Activated CD4-positive, alpha-beta T cell treated with anti-CD3 and anti-CD28 coated beads, Interleukin-10, Interleukin-2, amounts not matched to agents 100 ng/mL and 50 ng/mL, durations not matched to agents 16 hours and 8 hours (primary cell): ENCODE results near the gene ESYT2.
"Not testable (repeated sequence)": the region's sequence is repeated elsewhere in the genome, so short reads cannot be mapped to it uniquely, and the experiment has no call there.

ENCODE experiments used
- DNase-seq: peaks from one replicate; pipeline ENCODE4 v3.0.0-alpha.2; 2020

Gene ESYT2

GRCh38 chr7:158856883-158857668 lies 27.8 kb upstream of the ESYT2 start:
- no peak for DNase-seq

- DNase-seq, result no peak
Measured at GRCh38 chr7:158854681-158855081, 25.4 kb upstream of the ESYT2 start.

GRCh38 chr7:158850545-158851102 lies 21.3 kb upstream of the ESYT2 start:
- DNase-seq, result no peak

GRCh38 chr7:158849768-158850544 lies 20.6 kb upstream of the ESYT2 start:
- DNase-seq, result no peak

- DNase-seq, result no peak
Measured at GRCh38 chr7:158849442-158849767, 20.1 kb upstream of the ESYT2 start.

- DNase-seq, result peak; percentile 42
Measured at GRCh38 chr7:158847451-158847866, 18.1 kb upstream of the ESYT2 start.

GRCh38 chr7:158846304-158846703 lies 17.0 kb upstream of the ESYT2 start:
- no peak for DNase-seq

GRCh38 chr7:158843771-158844170 lies 14.5 kb upstream of the ESYT2 start:
- DNase-seq, result no peak

GRCh38 chr7:158842486-158842885 lies 13.2 kb upstream of the ESYT2 start:
- peak; percentile 25 for DNase-seq

GRCh38 chr7:158840604-158841003 lies 11.3 kb upstream of the ESYT2 start:
- no peak for DNase-seq

GRCh38 chr7:158839177-158839576 lies 9.9 kb upstream of the ESYT2 start:
- not testable (repeated sequence) for DNase-seq

GRCh38 chr7:158837790-158838637 lies 8.7 kb upstream of the ESYT2 start:
- DNase-seq, result no peak

- no peak for DNase-seq
Measured at GRCh38 chr7:158836692-158837091, 7.4 kb upstream of the ESYT2 start.

- no peak for DNase-seq
Measured at GRCh38 chr7:158834878-158835784, 5.8 kb upstream of the ESYT2 start.

- no peak for DNase-seq
Measured at GRCh38 chr7:158832994-158833393, 3.7 kb upstream of the ESYT2 start.

- no peak for DNase-seq
Measured at GRCh38 chr7:158831738-158832091, 2.4 kb upstream of the ESYT2 start.

- DNase-seq, result no peak
Measured at GRCh38 chr7:158830211-158830723, 958 bp upstream of the ESYT2 start.

- DNase-seq, result peak; percentile 81
Measured at GRCh38 chr7:158829021-158829341, 328 bp downstream of the ESYT2 start.

GRCh38 chr7:158828133-158829020 lies 932 bp downstream of the ESYT2 start:
- DNase-seq, result no peak

- peak; percentile 63 for DNase-seq
Measured at GRCh38 chr7:158827411-158828132, 1.7 kb downstream of the ESYT2 start.
